Astrocyte of the spinal cord (primary cell): ENCODE measurements around the gene PANX3.

Experiments
- DNase-seq: peaks from one replicate; pipeline ENCODE4 v3.0.0; 2011; ENCODE audit warnings: low read depth, low spot score
- H3K4me3 ChIP-seq: 2 replicates; pipeline ENCODE4 v1.5.1; 2011; ENCODE audit warnings: low read depth, mild to moderate bottlenecking, low read length, moderate library complexity
- CTCF ChIP-seq: IDR thresholded peaks from 2 replicates; pipeline ENCODE4 v1.5.1; 2012; ENCODE audit warnings: low read depth, mild to moderate bottlenecking, low read length, inconsistent platforms
- in situ Hi-C: cut with HindIII; loops from 2 replicates; pipeline ENCODE4 v1.10.0; 2017; ENCODE audit warnings: low sequenced_read_pairs

The PANX3 gene

GRCh38 chr11:124625504-124626168 is 14.4 kb downstream of the PANX3 start:
- no peak for TF ChIP-seq CTCF
- in situ Hi-C loops: no loop called here
- DNase-seq: no peak

GRCh38 chr11:124627546-124627945 is 16.3 kb downstream of the PANX3 start:
- in situ Hi-C loops: no loop called here
- DNase-seq: no peak
- TF ChIP-seq CTCF: no peak
- H3K4me3 ChIP-seq: no peak overlapping the region

More at GRCh38 chr11:124625504-124626168, 14.4 kb downstream of the PANX3 start:
- no peak overlapping the region for H3K4me3 ChIP-seq

GRCh38 chr11:124629961-124630360 is 18.7 kb downstream of the PANX3 start:
- in situ Hi-C loops: no loop called here
- no peak for TF ChIP-seq CTCF
- no peak overlapping the region for H3K4me3 ChIP-seq
- no peak for DNase-seq

GRCh38 chr11:124633355-124633754 is 22.1 kb downstream of the PANX3 start:
- no peak overlapping the region for H3K4me3 ChIP-seq
- peak; percentile 34 for TF ChIP-seq CTCF
- no peak for DNase-seq
- in situ Hi-C loops: no loop called here

GRCh38 chr11:124635932-124636331 is 24.7 kb downstream of the PANX3 start:
- no peak for DNase-seq
- TF ChIP-seq CTCF: no peak
- in situ Hi-C loops: no loop called here
- no peak overlapping the region for H3K4me3 ChIP-seq

- in situ Hi-C loops: no loop called here
- no peak for TF ChIP-seq CTCF
Observed at GRCh38 chr11:124638500-124638899, 27.3 kb downstream of the PANX3 start.

More at GRCh38 chr11:124638500-124638899, 27.3 kb downstream of the PANX3 start:
- DNase-seq: no peak
- no peak overlapping the region for H3K4me3 ChIP-seq
